ENCODE results near the gene NFAM1. TPM values are rescaled to one million over a fixed set of nuclear protein-coding genes. Genes with fewer than 3 reads are reported as not detected.

NFAM1 gene
- total and polyA plus RNA-seq, 2 of the 4 experiments (the other 2 are of a cell fraction), result not detected

DNA sequence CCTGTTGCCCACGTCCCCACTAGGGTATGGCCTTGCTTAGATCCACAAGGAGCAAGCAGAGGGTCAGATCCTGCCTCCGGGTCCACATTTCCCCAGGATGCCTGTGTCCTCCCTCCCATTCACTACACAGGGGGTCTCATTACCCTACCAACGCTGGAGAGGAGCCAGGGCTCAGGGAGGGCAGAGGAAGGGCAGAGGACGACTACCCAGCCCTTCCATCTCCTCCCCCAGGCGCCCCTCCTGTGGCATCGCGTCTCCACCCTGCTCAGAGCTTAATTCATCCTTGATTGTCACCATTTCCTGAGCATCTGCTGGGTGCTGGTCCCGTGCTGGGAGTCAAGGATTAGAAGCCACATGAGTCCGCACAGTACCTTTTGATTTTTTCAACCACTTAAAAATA, 5.0 kb downstream of the NFAM1 start:
- no peak overlapping the region for H2BK15ac ChIP-seq (ENCODE audit: low read depth, low read length)
- H3K18ac ChIP-seq (ENCODE audit: low read depth, low read length), result no peak overlapping the region
- no peak overlapping the region for H4K5ac ChIP-seq (ENCODE audit: low read depth, low read length)
- H2BK120ac ChIP-seq (ENCODE audit: low read depth, low read length), result no peak overlapping the region
- POLR2A ChIA-PET (ENCODE audit: unreplicated experiment), result no interaction called here
- intact Hi-C loops (cut with micrococcal nuclease) (no loop called here), in situ Hi-C loops (cut with MboI; ENCODE audit: low sequenced_read_pairs) (no loop called here), dilution Hi-C loops (cut with HindIII; ENCODE audit: low sequenced_read_pairs, unreplicated experiment) (no loop called here)
- H2BK5ac ChIP-seq (ENCODE audit: low read depth, low read length, poor library complexity, severe bottlenecking), result no peak overlapping the region
- no peak overlapping the region for H3K23ac ChIP-seq (ENCODE audit: low read depth, low read length)
- no peak overlapping the region for H4K91ac ChIP-seq (ENCODE audit: insufficient read depth, low read depth, low read length)
- H2AK9ac ChIP-seq (replicated peaks; ENCODE audit: low read depth, low read length, poor library complexity), result no peak overlapping the region
- peak overlapping the region; percentile 58 for H2AFZ ChIP-seq (replicated peaks; ENCODE audit: low read length, poor library complexity)
- BruUV-seq (replicated peaks), result no TSS peak
- no peaks in the 10 kb centered on the region for H3K36me3 ChIP-seq (ENCODE audit: control insufficient read depth, insufficient read depth, low read length)
- ATAC-seq (ENCODE audit: low read depth) (no peak), DNase-seq (no peak)
- H3K4me1 ChIP-seq (ENCODE audit: control insufficient read depth, insufficient read depth, low read length), result no peaks in the 10 kb centered on the region
- CTCF ChIA-PET, result no interaction called here
- H4K8ac ChIP-seq (ENCODE audit: low read depth in 2 of 2, low read length in 2 of 2), result no peak overlapping the region
- 48% methylated on average over 4 of the region's 9 CpGs; no CpG with 5 or more reads in 1 of the 2 experiments for WGBS, 2 experiments (ENCODE audit: extremely low coverage in 2 of 2, insufficient read length in 1 of 2)
- H3K14ac ChIP-seq (replicated peaks; ENCODE audit: low read depth, low read length), result no peak overlapping the region
- no peak overlapping the region for H2AK5ac ChIP-seq (ENCODE audit: low read depth, low read length)
- H3K4ac ChIP-seq (ENCODE audit: low read depth, low read length), result no peak overlapping the region
- no peak overlapping the region for H2BK20ac ChIP-seq (ENCODE audit: low read depth, low read length)
- H3K27me3 ChIP-seq (ENCODE audit: control insufficient read depth, insufficient read depth, low read length), result peaks cover 59% of the 10 kb centered on the region
- no peak overlapping the region for H3K56ac ChIP-seq (ENCODE audit: extremely low read depth, insufficient read depth, low read length)
- H3K9ac ChIP-seq (ENCODE audit: low read depth, low read length), result no peak overlapping the region
- H3K79me1 ChIP-seq (ENCODE audit: low read depth in 1 of 2, low read length in 2 of 2), result no peaks in the 10 kb centered on the region
- H3K9me3 ChIP-seq (ENCODE audit: control insufficient read depth, insufficient read depth, low read length), result no peaks in the 10 kb centered on the region
- no peaks in the 10 kb centered on the region for H4K20me1 ChIP-seq (ENCODE audit: insufficient read depth, low read length)
- TF ChIP-seq FOS (IDR thresholded peaks at IDR 0.05; ENCODE audit: low read depth, low read length), result no peak
- TF ChIP-seq NFE2L2 (IDR thresholded peaks at IDR 0.05; ENCODE audit: low read depth, low read length), result no peak
- TF ChIP-seq, protein P1, sequence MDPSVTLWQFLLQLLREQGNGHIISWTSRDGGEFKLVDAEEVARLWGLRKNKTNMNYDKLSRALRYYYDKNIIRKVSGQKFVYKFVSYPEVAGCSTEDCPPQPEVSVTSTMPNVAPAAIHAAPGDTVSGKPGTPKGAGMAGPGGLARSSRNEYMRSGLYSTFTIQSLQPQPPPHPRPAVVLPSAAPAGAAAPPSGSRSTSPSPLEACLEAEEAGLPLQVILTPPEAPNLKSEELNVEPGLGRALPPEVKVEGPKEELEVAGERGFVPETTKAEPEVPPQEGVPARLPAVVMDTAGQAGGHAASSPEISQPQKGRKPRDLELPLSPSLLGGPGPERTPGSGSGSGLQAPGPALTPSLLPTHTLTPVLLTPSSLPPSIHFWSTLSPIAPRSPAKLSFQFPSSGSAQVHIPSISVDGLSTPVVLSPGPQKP (IDR thresholded peaks at IDR 0.05; ENCODE audit: borderline replicate concordance, low read depth, low read length), result no peak
- no peak for TF ChIP-seq POLR2A (IDR thresholded peaks at IDR 0.05; ENCODE audit: low read depth, low read length)
- no peak for TF ChIP-seq MAZ (IDR thresholded peaks at IDR 0.05; ENCODE audit: borderline replicate concordance, low read depth, low read length)
- TF ChIP-seq RFX5 (IDR thresholded peaks at IDR 0.05; ENCODE audit: low read depth, low read length), result no peak
- no peak for TF ChIP-seq MAFK (IDR thresholded peaks at IDR 0.05; ENCODE audit: low read depth, low read length)
- no peak for TF ChIP-seq RCOR1 (IDR thresholded peaks at IDR 0.05; ENCODE audit: insufficient replicate concordance, low read length)
- no peak overlapping the region for H3K27ac ChIP-seq (ENCODE audit: insufficient read depth, low read length)
- no peak overlapping the region for H3K4me3 ChIP-seq (ENCODE audit: insufficient read depth, low read depth, low read length)
- H3K9me1 ChIP-seq (ENCODE audit: insufficient read depth, low read length), result no peaks in the 10 kb centered on the region
- no peak overlapping the region for H3K4me2 ChIP-seq (ENCODE audit: low read depth, low read length)

Measured in IMR-90 (cell line).